ENCODE results near the gene SNCA. TPM values are rescaled to one million over a fixed set of nuclear protein-coding genes. Genes with fewer than 3 reads are reported as not detected.

The SNCA gene
- total RNA-seq, 1 experiment from 2014 or later: 36.8 TPM

GRCh38 chr4:89737888-89738287 is 99.1 kb downstream of the SNCA start:
- Mint-ChIP-seq H3K27ac (ENCODE audit: unreplicated experiment) (no peak overlapping the region), H3K4me1 (ENCODE audit: low read depth, unreplicated experiment) (no peaks in the 10 kb centered on the region), H3K27me3 (ENCODE audit: unreplicated experiment) (no peaks in the 10 kb centered on the region), H3K4me3 (ENCODE audit: low read depth, unreplicated experiment) (no peak overlapping the region), H3K9me3 (ENCODE audit: low read depth, unreplicated experiment) (no peaks in the 10 kb centered on the region), H3K36me3 (ENCODE audit: insufficient read depth, unreplicated experiment) (no peaks in the 10 kb centered on the region)
- BruUV-seq (replicated peaks): no TSS peak
- CTCF ChIA-PET: no interaction called here
- intact Hi-C loops (cut with micrococcal nuclease; ENCODE audit: unreplicated experiment): no loop called here
- no peak for DNase-seq
- TF ChIP-seq CTCF (IDR thresholded peaks at IDR 0.05; ENCODE audit: unreplicated experiment): no peak

- no peak for DNase-seq
- CTCF ChIA-PET: no interaction called here
- Mint-ChIP-seq H3K36me3 (ENCODE audit: insufficient read depth, unreplicated experiment) (no peaks in the 10 kb centered on the region), H3K4me1 (ENCODE audit: low read depth, unreplicated experiment) (no peaks in the 10 kb centered on the region), H3K9me3 (ENCODE audit: low read depth, unreplicated experiment) (no peaks in the 10 kb centered on the region), H3K27ac (ENCODE audit: unreplicated experiment) (no peak overlapping the region), H3K27me3 (ENCODE audit: unreplicated experiment) (no peaks in the 10 kb centered on the region), H3K4me3 (ENCODE audit: low read depth, unreplicated experiment) (no peak overlapping the region)
- no peak for TF ChIP-seq CTCF (IDR thresholded peaks at IDR 0.05; ENCODE audit: unreplicated experiment)
- no TSS peak for BruUV-seq (replicated peaks)
- intact Hi-C loops (cut with micrococcal nuclease; ENCODE audit: unreplicated experiment): no loop called here
Measured at GRCh38 chr4:89733946-89734345, 103.0 kb downstream of the SNCA start.

GRCh38 chr4:89727238-89727637 is 109.7 kb downstream of the SNCA start:
- Mint-ChIP-seq H3K36me3 (ENCODE audit: insufficient read depth, unreplicated experiment) (no peaks in the 10 kb centered on the region), H3K27me3 (ENCODE audit: unreplicated experiment) (no peaks in the 10 kb centered on the region), H3K4me3 (ENCODE audit: low read depth, unreplicated experiment) (no peak overlapping the region), H3K4me1 (ENCODE audit: low read depth, unreplicated experiment) (no peaks in the 10 kb centered on the region), H3K27ac (ENCODE audit: unreplicated experiment) (no peak overlapping the region), H3K9me3 (ENCODE audit: low read depth, unreplicated experiment) (no peaks in the 10 kb centered on the region)
- TF ChIP-seq CTCF (IDR thresholded peaks at IDR 0.05; ENCODE audit: unreplicated experiment): no peak
- CTCF ChIA-PET: no interaction called here
- BruUV-seq (replicated peaks): no TSS peak
- DNase-seq: no peak
- intact Hi-C loops (cut with micrococcal nuclease; ENCODE audit: unreplicated experiment): no loop called here

- no peak overlapping the region for H3K4me3 Mint-ChIP-seq (ENCODE audit: low read depth, unreplicated experiment)
- intact Hi-C loops (cut with micrococcal nuclease; ENCODE audit: unreplicated experiment): no loop called here
- TF ChIP-seq CTCF (IDR thresholded peaks at IDR 0.05; ENCODE audit: unreplicated experiment): no peak
- BruUV-seq (replicated peaks): no TSS peak
- no peak for DNase-seq
- CTCF ChIA-PET: no interaction called here
- no peaks in the 10 kb centered on the region for H3K27me3 Mint-ChIP-seq (ENCODE audit: unreplicated experiment)
- H3K27ac Mint-ChIP-seq (ENCODE audit: unreplicated experiment): no peak overlapping the region
- H3K9me3 Mint-ChIP-seq (ENCODE audit: low read depth, unreplicated experiment): no peaks in the 10 kb centered on the region
- no peaks in the 10 kb centered on the region for H3K36me3 Mint-ChIP-seq (ENCODE audit: insufficient read depth, unreplicated experiment)
- no peaks in the 10 kb centered on the region for H3K4me1 Mint-ChIP-seq (ENCODE audit: low read depth, unreplicated experiment)
Measured at GRCh38 chr4:89725268-89725667, 111.7 kb downstream of the SNCA start.

GRCh38 chr4:89724716-89725115 is 112.2 kb downstream of the SNCA start:
- H3K4me3 Mint-ChIP-seq (ENCODE audit: low read depth, unreplicated experiment): no peak overlapping the region
- CTCF ChIA-PET: no interaction called here
- intact Hi-C loops (cut with micrococcal nuclease; ENCODE audit: unreplicated experiment): no loop called here
- DNase-seq: no peak
- no peaks in the 10 kb centered on the region for H3K9me3 Mint-ChIP-seq (ENCODE audit: low read depth, unreplicated experiment)
- H3K27me3 Mint-ChIP-seq (ENCODE audit: unreplicated experiment): no peaks in the 10 kb centered on the region
- H3K4me1 Mint-ChIP-seq (ENCODE audit: low read depth, unreplicated experiment): no peaks in the 10 kb centered on the region
- no peaks in the 10 kb centered on the region for H3K36me3 Mint-ChIP-seq (ENCODE audit: insufficient read depth, unreplicated experiment)
- no peak overlapping the region for H3K27ac Mint-ChIP-seq (ENCODE audit: unreplicated experiment)
- TF ChIP-seq CTCF (IDR thresholded peaks at IDR 0.05; ENCODE audit: unreplicated experiment): no peak
- BruUV-seq (replicated peaks): no TSS peak

Data from Calu3 (cell line).